ENCODE results near the gene HMX1. TPM values are rescaled to one million over a fixed set of nuclear protein-coding genes. Genes with fewer than 3 reads are reported as not detected.

The HMX1 gene
- total RNA-seq, 5 donors from 2014 or later (not counting 1 experiment from before 2014, with no cell fraction given), result not detected

- Mint-ChIP-seq H3K27me3 (peaks cover 31 to 59% of the 10 kb centered on the region in 2 donors), H3K4me1 (peaks cover 0 to 3% (median 2%) of the 10 kb centered on the region in 3 donors), H3K27ac (no peak overlapping the region), H3K36me3 (no peaks in the 10 kb centered on the region), H3K9me3 (no peaks in the 10 kb centered on the region), H3K4me3 (no peak overlapping the region)
- 5% methylated on average over 66 of the region's 68 CpGs for WGBS (ENCODE audit: insufficient coverage)
- ChIA-PET POLR2A (no interaction called here), CTCF (no interaction called here)
- Histone ChIP-seq H3K4me1 (ENCODE audit: control insufficient read depth in 1 of 2, extremely low read depth in 1 of 2, insufficient read depth in 2 of 2, low read length in 2 of 2) (no peaks in the 10 kb centered on the region), H3K27ac (ENCODE audit: low read length) (no peak overlapping the region), H3K36me3 (ENCODE audit: control insufficient read depth in 2 of 2, extremely low read depth in 1 of 2, insufficient read depth in 1 of 2, low read length in 1 of 2) (no peaks in the 10 kb centered on the region), H3K27me3 (replicated peaks in 1 of 2; ENCODE audit: control insufficient read depth in 2 of 2, extremely low read depth in 1 of 2, insufficient read depth in 2 of 2, low read length in 1 of 2) (peaks cover 12 to 73% of the 10 kb centered on the region in 2 experiments), H3K4me3 (ENCODE audit: control insufficient read depth in 1 of 2, extremely low read depth in 1 of 2, low read length in 1 of 2) (no peak overlapping the region), H3K9me3 (no peaks in the 10 kb centered on the region)
- no peak for DNase-seq
- ATAC-seq (replicated peaks in 1 of 4), result no peak
Measured at GRCh38 chr4:8893624-8894423, 22.2 kb upstream of the HMX1 start.

- no peak for ATAC-seq (replicated peaks in 1 of 4)
- no peaks in the 10 kb centered on the region for H3K9me3 ChIP-seq
- CTCF ChIA-PET, result no interaction called here
- Mint-ChIP-seq H3K9me3 (no peaks in the 10 kb centered on the region), H3K4me3 (no peak overlapping the region), H3K27me3 (peaks cover 31 to 63% of the 10 kb centered on the region in 2 donors), H3K36me3 (no peaks in the 10 kb centered on the region), H3K4me1 (peaks cover 0 to 3% (median 2%) of the 10 kb centered on the region in 3 donors), H3K27ac (no peak overlapping the region)
- peaks cover 14 to 77% of the 10 kb centered on the region in 2 experiments for H3K27me3 ChIP-seq (replicated peaks in 1 of 2; ENCODE audit: control insufficient read depth in 2 of 2, extremely low read depth in 1 of 2, insufficient read depth in 2 of 2, low read length in 1 of 2)
- 2% methylated on average over 34 of the region's 41 CpGs for WGBS (ENCODE audit: insufficient coverage)
- H3K27ac ChIP-seq (ENCODE audit: low read length), result no peak overlapping the region
- no peaks in the 10 kb centered on the region for H3K4me1 ChIP-seq (ENCODE audit: control insufficient read depth in 1 of 2, extremely low read depth in 1 of 2, insufficient read depth in 2 of 2, low read length in 2 of 2)
- no peaks in the 10 kb centered on the region for H3K36me3 ChIP-seq (ENCODE audit: control insufficient read depth in 2 of 2, extremely low read depth in 1 of 2, insufficient read depth in 1 of 2, low read length in 1 of 2)
- DNase-seq, result no peak
- no peak overlapping the region for H3K4me3 ChIP-seq (ENCODE audit: control insufficient read depth in 1 of 2, extremely low read depth in 1 of 2, low read length in 1 of 2)
- POLR2A ChIA-PET, result no interaction called here
Measured at GRCh38 chr4:8893227-8893623, 21.6 kb upstream of the HMX1 start.

GRCh38 chr4:8892556-8893226 is 21.1 kb upstream of the HMX1 start:
- no peak overlapping the region for H3K27ac ChIP-seq (ENCODE audit: low read length)
- H3K27me3 ChIP-seq (replicated peaks in 1 of 2; ENCODE audit: control insufficient read depth in 2 of 2, extremely low read depth in 1 of 2, insufficient read depth in 2 of 2, low read length in 1 of 2), result peaks cover 14 to 80% of the 10 kb centered on the region in 2 experiments
- ChIA-PET CTCF (no interaction called here), POLR2A (no interaction called here)
- WGBS (ENCODE audit: insufficient coverage), result 3% methylated on average over 65 of the region's 73 CpGs
- no peaks in the 10 kb centered on the region for H3K9me3 ChIP-seq
- no peaks in the 10 kb centered on the region for H3K36me3 ChIP-seq (ENCODE audit: control insufficient read depth in 2 of 2, extremely low read depth in 1 of 2, insufficient read depth in 1 of 2, low read length in 1 of 2)
- Mint-ChIP-seq H3K27ac (no peak overlapping the region), H3K9me3 (no peaks in the 10 kb centered on the region), H3K4me1 (peaks cover 0 to 3% (median 2%) of the 10 kb centered on the region in 3 donors), H3K36me3 (no peaks in the 10 kb centered on the region), H3K4me3 (no peak overlapping the region), H3K27me3 (peaks cover 28 to 65% of the 10 kb centered on the region in 2 donors)
- no peak overlapping the region for H3K4me3 ChIP-seq (ENCODE audit: control insufficient read depth in 1 of 2, extremely low read depth in 1 of 2, low read length in 1 of 2)
- DNase-seq, result no peak
- no peak for ATAC-seq (replicated peaks in 1 of 4)
- H3K4me1 ChIP-seq (ENCODE audit: control insufficient read depth in 1 of 2, extremely low read depth in 1 of 2, insufficient read depth in 2 of 2, low read length in 2 of 2), result no peaks in the 10 kb centered on the region

- Mint-ChIP-seq H3K4me3 (no peak overlapping the region), H3K27me3 (peaks cover 31 to 68% of the 10 kb centered on the region in 2 donors), H3K4me1 (peaks cover 0 to 3% (median 2%) of the 10 kb centered on the region in 3 donors), H3K9me3 (no peaks in the 10 kb centered on the region), H3K27ac (no peak overlapping the region), H3K36me3 (no peaks in the 10 kb centered on the region)
- Histone ChIP-seq H3K36me3 (ENCODE audit: control insufficient read depth in 2 of 2, extremely low read depth in 1 of 2, insufficient read depth in 1 of 2, low read length in 1 of 2) (no peaks in the 10 kb centered on the region), H3K27me3 (replicated peaks in 1 of 2; ENCODE audit: control insufficient read depth in 2 of 2, extremely low read depth in 1 of 2, insufficient read depth in 2 of 2, low read length in 1 of 2) (peaks cover 14 to 84% of the 10 kb centered on the region in 2 experiments), H3K9me3 (no peaks in the 10 kb centered on the region), H3K4me3 (ENCODE audit: control insufficient read depth in 1 of 2, extremely low read depth in 1 of 2, low read length in 1 of 2) (no peak overlapping the region), H3K4me1 (ENCODE audit: control insufficient read depth in 1 of 2, extremely low read depth in 1 of 2, insufficient read depth in 2 of 2, low read length in 2 of 2) (no peaks in the 10 kb centered on the region), H3K27ac (ENCODE audit: low read length) (no peak overlapping the region)
- POLR2A ChIA-PET, result no interaction called here
- DNase-seq (no peak), ATAC-seq (replicated peaks in 1 of 4) (no peak)
- CTCF ChIA-PET, result no interaction called here
- 13% methylated on average over 56 of the region's 72 CpGs for WGBS (ENCODE audit: insufficient coverage)
Measured at GRCh38 chr4:8891646-8892555, 20.3 kb upstream of the HMX1 start.

- H3K27ac Mint-ChIP-seq, result peak overlapping the region in 1 of 2 donors; percentile 24
Measured at GRCh38 chr4:8891255-8891645, 19.6 kb upstream of the HMX1 start.

GRCh38 chr4:8888856-8889255 is 17.2 kb upstream of the HMX1 start:
- WGBS (ENCODE audit: insufficient coverage), result 11% methylated on average over 7 of the region's 13 CpGs
- CTCF ChIA-PET, result no interaction called here
- no peak overlapping the region for H3K27ac Mint-ChIP-seq
- peaks cover 0 to 6% (median 0%) of the 10 kb centered on the region in 3 donors for H3K9me3 Mint-ChIP-seq
- H3K4me3 Mint-ChIP-seq, result no peak overlapping the region
- no peaks in the 10 kb centered on the region for H3K36me3 ChIP-seq (ENCODE audit: control insufficient read depth in 2 of 2, extremely low read depth in 1 of 2, insufficient read depth in 1 of 2, low read length in 1 of 2)
- H3K9me3 ChIP-seq, result no peaks in the 10 kb centered on the region
- H3K4me1 Mint-ChIP-seq, result peaks cover 0 to 3% (median 2%) of the 10 kb centered on the region in 3 donors
- no peak overlapping the region for H3K4me3 ChIP-seq (ENCODE audit: control insufficient read depth in 1 of 2, extremely low read depth in 1 of 2, low read length in 1 of 2)
- H3K27me3 Mint-ChIP-seq, result peaks cover 30 to 65% of the 10 kb centered on the region in 2 donors
- H3K27ac ChIP-seq (ENCODE audit: low read length), result no peak overlapping the region
- peaks cover 14 to 80% of the 10 kb centered on the region in 2 experiments for H3K27me3 ChIP-seq (replicated peaks in 1 of 2; ENCODE audit: control insufficient read depth in 2 of 2, extremely low read depth in 1 of 2, insufficient read depth in 2 of 2, low read length in 1 of 2)
- ATAC-seq (replicated peaks in 1 of 4), result no peak
- no peaks in the 10 kb centered on the region for H3K4me1 ChIP-seq (ENCODE audit: control insufficient read depth in 1 of 2, extremely low read depth in 1 of 2, insufficient read depth in 2 of 2, low read length in 2 of 2)
- no peak for DNase-seq
- no peaks in the 10 kb centered on the region for H3K36me3 Mint-ChIP-seq
- POLR2A ChIA-PET, result no interaction called here

More at GRCh38 chr4:8891255-8891645, 19.6 kb upstream of the HMX1 start:
- H3K9me3 Mint-ChIP-seq, result peaks cover 0 to 6% (median 0%) of the 10 kb centered on the region in 3 donors
- H3K27ac ChIP-seq (ENCODE audit: low read length), result no peak overlapping the region
- peaks cover 0 to 3% (median 2%) of the 10 kb centered on the region in 3 donors for H3K4me1 Mint-ChIP-seq
- H3K36me3 Mint-ChIP-seq, result no peaks in the 10 kb centered on the region
- H3K4me3 ChIP-seq (ENCODE audit: control insufficient read depth in 1 of 2, extremely low read depth in 1 of 2, low read length in 1 of 2), result no peak overlapping the region
- no peaks in the 10 kb centered on the region for H3K36me3 ChIP-seq (ENCODE audit: control insufficient read depth in 2 of 2, extremely low read depth in 1 of 2, insufficient read depth in 1 of 2, low read length in 1 of 2)
- H3K9me3 ChIP-seq, result no peaks in the 10 kb centered on the region
- 18% methylated on average over 15 of the region's 15 CpGs for WGBS (ENCODE audit: insufficient coverage)
- H3K4me1 ChIP-seq (ENCODE audit: control insufficient read depth in 1 of 2, extremely low read depth in 1 of 2, insufficient read depth in 2 of 2, low read length in 2 of 2), result no peaks in the 10 kb centered on the region
- DNase-seq (no peak), ATAC-seq (replicated peaks in 1 of 4) (no peak)
- H3K27me3 Mint-ChIP-seq, result peaks cover 36 to 72% of the 10 kb centered on the region in 2 donors
- CTCF ChIA-PET, result no interaction called here
- H3K4me3 Mint-ChIP-seq, result no peak overlapping the region
- POLR2A ChIA-PET, result no interaction called here
- peaks cover 14 to 89% of the 10 kb centered on the region in 2 experiments for H3K27me3 ChIP-seq (replicated peaks in 1 of 2; ENCODE audit: control insufficient read depth in 2 of 2, extremely low read depth in 1 of 2, insufficient read depth in 2 of 2, low read length in 1 of 2)
